Esophagus squamous epithelium (tissue), 5 donors: ENCODE data around the gene PADI1. TPM values are rescaled to one million over a fixed set of nuclear protein-coding genes. Genes with fewer than 3 reads are reported as not detected.

ENCODE experiments used
- DNase-seq: peaks from one replicate; lab custom pipeline; 2025; lab: John Stamatoyannopoulos, UW
- H3K27ac ChIP-seq, 4 donors: fragments of 200-600 bp; sonication (generic); one replicate each; pipeline ENCODE4 v1.5.1; 2016 to 2019; ENCODE audit warnings: mild to moderate bottlenecking in 1 of 4
- H3K27me3 ChIP-seq, 4 donors: fragments of 200-600 bp; sonication (generic); 1 replicate in 3 of 4; 2 replicates in 1 of 4; pipeline versions ENCODE4 v1.5.1 to v1.6.0; 2017 to 2021; ENCODE audit warnings: antibody characterized with exemption in 1 of 4
- H3K36me3 ChIP-seq, 3 donors: fragments of 200-600 bp; sonication (generic); one replicate each; pipeline ENCODE4 v1.5.1; 2016 to 2019
- H3K4me1 ChIP-seq, 3 donors: fragments of 200-600 bp; sonication (generic); one replicate each; pipeline ENCODE4 v1.5.1; 2017 to 2019
- H3K4me3 ChIP-seq, 4 donors: fragments of 200-600 bp; sonication (generic); 1 replicate in 3 of 4; 2 replicates in 1 of 4; pipeline ENCODE4 v1.5.1; 2016 to 2019; ENCODE audit warnings: mild to moderate bottlenecking in 2 of 4, moderate library complexity in 1 of 4
- H3K9me3 ChIP-seq, 3 donors: fragments of 200-600 bp; sonication (generic); one replicate each; pipeline ENCODE4 v1.5.1; 2016 to 2019
- CTCF ChIP-seq, 6 experiments: fragments of 450-650 bp in 4 of 6; fragments of 200-600 bp in 2 of 6; sonication (generic) in 2 of 6; IDR thresholded peaks; one replicate each; pipeline ENCODE4 v1.5.1; 2016 to 2019; ENCODE audit warnings: antibody characterized with exemption in 6 of 6, mild to moderate bottlenecking in 4 of 6, moderate library complexity in 4 of 6
- POLR2A ChIP-seq, 4 donors: fragments of 450-650 bp; IDR thresholded peaks; one replicate each; pipeline ENCODE4 v1.6.1; 2017; ENCODE audit warnings: antibody characterized with exemption in 4 of 4, mild to moderate bottlenecking in 4 of 4, moderate library complexity in 3 of 4
- WGBS, 2 donors: methylation state at CpG; one replicate each; pipeline ENCODE4 v1.1.5; 2018; 5-methylcytosine and 5-hydroxymethylcytosine counted together
- intact Hi-C: fragments of 100-400 bp; cut with DNase I; formaldehyde crosslinking; loops from one replicate; pipeline ENCODE4 v1.15.0; 2022
- total RNA-seq, 4 donors: library from RNA; depleted of rRNA; stranded (reverse); fragments of >200 nt; gene quantifications; one replicate each; pipeline ENCODE4 v1.1.0, GENCODE V29; 2016
- donor health status: DM: yes; HTN: yes; CAD: no.

PADI1 gene
- total RNA-seq, 4 donors from 2014 or later: 45.3 to 121 (median 75.1) TPM

- no peak overlapping the region for H3K4me3 ChIP-seq
- intact Hi-C loops: no loop called here
- DNase-seq: no peak
- peaks cover 0 to 47% (median 9%) of the 10 kb centered on the region in 3 donors for H3K4me1 ChIP-seq
- TF ChIP-seq POLR2A (IDR thresholded peaks at IDR 0.05): no peak
- TF ChIP-seq CTCF (IDR thresholded peaks at IDR 0.05): no peak
- H3K36me3 ChIP-seq: no peaks in the 10 kb centered on the region
- H3K27ac ChIP-seq: no peak overlapping the region
- H3K27me3 ChIP-seq: peaks cover 0 to 29% (median 0%) of the 10 kb centered on the region in 4 donors
- no peaks in the 10 kb centered on the region for H3K9me3 ChIP-seq
- 92% methylated on average over 2 of the region's 3 CpGs; no CpG with 5 or more reads in 1 of the 2 donors for WGBS, 2 donors
Measured at GRCh38 chr1:17185485-17185860, 19.5 kb upstream of the PADI1 start.

- peak overlapping the region in 3 of 4 donors; percentile 21 to 62 (median 57) for H3K27ac ChIP-seq
- intact Hi-C loops: no loop called here
- TF ChIP-seq POLR2A (IDR thresholded peaks at IDR 0.05) (no peak), CTCF (IDR thresholded peaks at IDR 0.05) (no peak)
Measured at GRCh38 chr1:17186216-17186909, 18.6 kb upstream of the PADI1 start.

GRCh38 chr1:17187051-17187450 lies 17.9 kb upstream of the PADI1 start:
- no peak for DNase-seq
- Histone ChIP-seq H3K4me3 (no peak overlapping the region), H3K4me1 (peaks cover 0 to 63% (median 12%) of the 10 kb centered on the region in 3 donors), H3K27me3 (peaks cover 0 to 26% (median 0%) of the 10 kb centered on the region in 4 donors), H3K9me3 (no peaks in the 10 kb centered on the region), H3K36me3 (no peaks in the 10 kb centered on the region), H3K27ac (peak overlapping the region in 2 of 4 donors; percentile 57 to 62)
- 27 to 38% methylated on average over 6 of the region's 6 CpGs for WGBS, 2 donors
- TF ChIP-seq CTCF (IDR thresholded peaks at IDR 0.05) (no peak), POLR2A (IDR thresholded peaks at IDR 0.05) (no peak)
- intact Hi-C loops: no loop called here

More at GRCh38 chr1:17186216-17186909, 18.6 kb upstream of the PADI1 start:
- Histone ChIP-seq H3K4me3 (no peak overlapping the region), H3K4me1 (peaks cover 0 to 56% (median 9%) of the 10 kb centered on the region in 3 donors), H3K9me3 (no peaks in the 10 kb centered on the region), H3K36me3 (no peaks in the 10 kb centered on the region), H3K27me3 (peaks cover 0 to 33% (median 0%) of the 10 kb centered on the region in 4 donors)
- DNase-seq: no peak
- WGBS, 2 donors: 30 to 45% methylated on average over 2 to 6 of the region's 9 CpGs

GRCh38 chr1:17188217-17188616 lies 16.7 kb upstream of the PADI1 start:
- 89 to 96% methylated on average over 2 of the region's 2 CpGs for WGBS, 2 donors
- H3K9me3 ChIP-seq: no peaks in the 10 kb centered on the region
- H3K27ac ChIP-seq: no peak overlapping the region
- no peak overlapping the region for H3K4me3 ChIP-seq
- TF ChIP-seq POLR2A (IDR thresholded peaks at IDR 0.05): no peak
- TF ChIP-seq CTCF (IDR thresholded peaks at IDR 0.05): no peak
- intact Hi-C loops: no loop called here
- no peak for DNase-seq
- peaks cover 0 to 15% (median 0%) of the 10 kb centered on the region in 4 donors for H3K27me3 ChIP-seq
- H3K4me1 ChIP-seq: peaks cover 0 to 75% (median 20%) of the 10 kb centered on the region in 3 donors
- no peaks in the 10 kb centered on the region for H3K36me3 ChIP-seq

- no peak overlapping the region for H3K4me3 ChIP-seq
- H3K9me3 ChIP-seq: no peaks in the 10 kb centered on the region
- peaks cover 6 to 78% (median 28%) of the 10 kb centered on the region in 3 donors for H3K4me1 ChIP-seq
- no peak for DNase-seq
- 75 to 76% methylated on average over 10 of the region's 10 CpGs for WGBS, 2 donors
- peaks cover 0 to 7% (median 0%) of the 10 kb centered on the region in 4 donors for H3K27me3 ChIP-seq
- TF ChIP-seq POLR2A (IDR thresholded peaks at IDR 0.05) (no peak), CTCF (IDR thresholded peaks at IDR 0.05) (no peak)
- H3K36me3 ChIP-seq: no peaks in the 10 kb centered on the region
- intact Hi-C loops: no loop called here
- peak overlapping the region in 2 of 4 donors; percentile 81 to 89 for H3K27ac ChIP-seq
Measured at GRCh38 chr1:17188889-17189631, 15.9 kb upstream of the PADI1 start.
